GM12878 (cell line): Measurements from ENCODE around the gene PCDHGA1. TPM values are rescaled to one million over a fixed set of nuclear protein-coding genes. Genes with fewer than 3 reads are reported as not detected.

Experiments
- ATAC-seq: fragments of 200-7000 bp; cut with Tn5 transposase; 3 replicates; pipeline ENCODE4 v1.9.1; 2020; ENCODE audit warnings: mild to moderate bottlenecking, moderate library complexity
- BruUV-seq: library from RNA; stranded (reverse); fragments of 400-500 nt; replicated peaks from 2 replicates; lab custom pipeline; 2021; lab: Mats Ljungman, UMichigan
- CTCF ChIA-PET: fragments of 300-600 bp; sonication (Branson Sonifier 250); formaldehyde crosslinking; extraction: SDS; loops from one replicate; lab custom pipeline; 2021; ENCODE audit warnings: inconsistent platforms; lab: Yijun Ruan, JAX
- POLR2A ChIA-PET: fragments of 350-600 bp; formaldehyde crosslinking; extraction: SDS; loops from one replicate; lab custom pipeline; 2021; ENCODE audit warnings: inconsistent platforms; lab: Charles Lee
- RAD21 ChIA-PET: fragments of 300-600 bp; sonication (Branson Sonifier 250); formaldehyde crosslinking; loops from one replicate; lab custom pipeline; 2023; ENCODE audit warnings: antibody characterized with exemption; ENCODE audit not compliant: unreplicated experiment; lab: Charles Lee
- SMC1A ChIA-PET: fragments of 300-600 bp; sonication (Branson Sonifier 250); formaldehyde crosslinking; loops from one replicate; lab custom pipeline; 2023; ENCODE audit not compliant: unreplicated experiment, uncharacterized antibody; lab: Charles Lee
- DNase-seq: peaks from one replicate; pipeline ENCODE4 v3.0.0-alpha.2; 2011; ENCODE audit warnings: low read depth, low spot score
- FAIRE-seq: peaks from 3 replicates; lab custom pipeline; 2011; peaks lifted over from hg19 to GRCh38; lab: Jason Lieb, UNC
- H2AFZ ChIP-seq: 2 replicates; pipeline ENCODE4 v1.6.0; 2011; ENCODE audit warnings: low read depth, low read length, control low read depth; ENCODE audit not compliant: control insufficient read depth
- H3K27ac ChIP-seq: 2 replicates; pipeline ENCODE4 v1.5.1; 2011; ENCODE audit warnings: control low read depth; ENCODE audit not compliant: control insufficient read depth, insufficient read depth
- H3K27me3 ChIP-seq, 2 experiments: replicated peaks in 1 of 2; 2 replicates each; pipeline versions ENCODE4 v1.6.0 to v1.6.1; 2011; ENCODE audit warnings: low read length in 1 of 2; ENCODE audit not compliant: control insufficient read depth in 2 of 2, insufficient read depth in 2 of 2
- H3K36me3 ChIP-seq, 2 experiments: 2 replicates each; pipeline ENCODE4 v1.5.1; 2011; ENCODE audit warnings: low read length in 1 of 2; ENCODE audit not compliant: control insufficient read depth in 2 of 2, insufficient read depth in 2 of 2
- H3K4me1 ChIP-seq: 2 replicates; pipeline ENCODE4 v1.6.1; 2011; ENCODE audit warnings: mild to moderate bottlenecking, low read length, moderate library complexity, mixed read lengths; ENCODE audit not compliant: control insufficient read depth, insufficient read depth
- H3K4me2 ChIP-seq: 2 replicates; pipeline ENCODE4 v1.6.0; 2011; ENCODE audit warnings: control low read depth; ENCODE audit not compliant: control insufficient read depth, insufficient read depth
- H3K4me3 ChIP-seq: fragments of 200-600 bp; sonication (generic); 2 replicates; pipeline ENCODE4 v1.5.1; 2016
- H3K79me2 ChIP-seq: 2 replicates; pipeline ENCODE4 v1.6.0; 2011; ENCODE audit warnings: low read length; ENCODE audit not compliant: control insufficient read depth, insufficient read depth
- H3K9ac ChIP-seq: 2 replicates; pipeline ENCODE4 v1.8.0; 2011; ENCODE audit warnings: low read length, control low read depth, mixed read lengths; ENCODE audit not compliant: control insufficient read depth, insufficient read depth
- H3K9me3 ChIP-seq: replicated peaks from 3 replicates; pipeline ENCODE4 v1.5.1; 2011; ENCODE audit warnings: mild to moderate bottlenecking, low read length; ENCODE audit not compliant: control insufficient read depth, insufficient read depth
- H4K20me1 ChIP-seq: 2 replicates; pipeline ENCODE4 v1.6.0; 2011; ENCODE audit not compliant: control insufficient read depth, insufficient read depth
- CBX3 ChIP-seq: fragments of 200-600 bp; sonication (generic); IDR thresholded peaks from 2 replicates; pipeline ENCODE4 v1.6.1; 2016; ENCODE audit warnings: low read depth, borderline replicate concordance
- EED ChIP-seq: sonication (generic); IDR thresholded peaks from 2 replicates; pipeline ENCODE4 v1.6.1; 2016; ENCODE audit warnings: antibody characterized with exemption, low read depth
- ESRRA ChIP-seq: IDR thresholded peaks from 2 replicates; pipeline ENCODE4 v1.6.1; 2012; ENCODE audit warnings: mild to moderate bottlenecking, low read length, improper control_type of control experiment
- IKZF2 ChIP-seq, 2 experiments: fragments of 450-650 bp; IDR thresholded peaks; 2 replicates each; pipeline ENCODE4 v1.6.1; 2017; ENCODE audit warnings: mild to moderate bottlenecking in 2 of 2, moderate library complexity in 2 of 2
- KDM1A ChIP-seq: fragments of 200-600 bp; sonication (generic); IDR thresholded peaks from 2 replicates; pipeline ENCODE4 v1.6.1; 2016; ENCODE audit warnings: borderline replicate concordance
- MEF2A ChIP-seq: IDR thresholded peaks from 2 replicates; pipeline ENCODE4 v1.6.1; 2011; ENCODE audit warnings: low read depth, mild to moderate bottlenecking, low read length, moderate library complexity; ENCODE audit not compliant: insufficient read depth
- POLR2AphosphoS2 ChIP-seq: IDR thresholded peaks from 2 replicates; pipeline ENCODE4 v1.6.1; 2011; ENCODE audit warnings: low read depth, mild to moderate bottlenecking, low read length, improper control_type of control experiment, moderate library complexity
- SMAD1 ChIP-seq: fragments of 450-650 bp; IDR thresholded peaks from 2 replicates; pipeline ENCODE4 v1.6.1; 2018; ENCODE audit warnings: mild to moderate bottlenecking, low read depth; ENCODE audit not compliant: partially characterized antibody
- SMARCA5 ChIP-seq: fragments of 450-650 bp; IDR thresholded peaks from 2 replicates; pipeline ENCODE4 v1.6.1; 2017; ENCODE audit warnings: mild to moderate bottlenecking
- SP1 ChIP-seq: IDR thresholded peaks from one replicate; pipeline ENCODE4 v1.6.1; 2011; ENCODE audit warnings: low read depth, low read length
- SREBF2 ChIP-seq: IDR thresholded peaks from 2 replicates; pipeline ENCODE4 v1.6.1; 2012; ENCODE audit warnings: mild to moderate bottlenecking, low read length
- WRNIP1 ChIP-seq: IDR thresholded peaks from 2 replicates; pipeline ENCODE4 v1.6.1; 2011; ENCODE audit warnings: low read depth, low read length, improper control_type of control experiment, borderline replicate concordance
- ZNF274 ChIP-seq: IDR thresholded peaks from one replicate; pipeline ENCODE4 v1.8.0; 2011; ENCODE audit not compliant: insufficient read length, insufficient read depth
- WGBS: methylation state at CpG from one replicate; pipeline ENCODE4 v1.1.6; 2016; ENCODE audit warnings: low lambda C conversion rate; ENCODE audit not compliant: insufficient replicate concordance, insufficient coverage; ENCODE audit errors: missing lambda C conversion rate; 5-methylcytosine and 5-hydroxymethylcytosine counted together
- in situ Hi-C: fragments of 300-500 bp; cut with MboI; formaldehyde crosslinking; loops from 9 replicates; pipeline ENCODE4 v1.14.3; 2018; ENCODE audit warnings: mixed read lengths
- intact Hi-C: fragments of 100-400 bp; cut with micrococcal nuclease; formaldehyde crosslinking; loops from one replicate; pipeline ENCODE4 v1.14.2; 2022; ENCODE audit not compliant: unreplicated experiment
- polyA plus RNA-seq, 11 experiments: library from polyadenylated mRNA; depleted of rRNA in 4 of 11; unstranded in 6 of 11; stranded (reverse) in 5 of 11; fragments of >200 nt; fragmentation: Nextera tagmentation in 4 of 11; fragmentation: Illumina TruSeq in 1 of 11; extraction: Ambion mirVana in 4 of 11; extraction: Trizol in 1 of 11; gene quantifications; 1 replicate in 1 of 11; 2 replicates in 10 of 11; pipeline versions ENCODE4 v1.2.1 to v1.2.3, GENCODE V29; 2011 to 2016; ENCODE audit warnings: inconsistent platforms in 2 of 11, missing spikeins in 2 of 11, low read depth in 1 of 11
- total RNA-seq, 4 experiments: library from RNA; depleted of rRNA in 3 of 4; stranded (reverse); fragments of >200 nt in 3 of 4; fragmentation: Illumina TruSeq in 1 of 4; extraction: Trizol in 1 of 4; gene quantifications; 2 replicates each; pipeline versions ENCODE4 v1.2.1 to v1.2.3, GENCODE V29; 2013 to 2021
- TF ChIP-seq, protein P1 (sequence below): fragments of 450-650 bp; IDR thresholded peaks from 2 replicates; pipeline ENCODE4 v1.6.1; 2018; ENCODE audit warnings: borderline replicate concordance, mild to moderate bottlenecking; ENCODE audit not compliant: partially characterized antibody
- TF ChIP-seq, protein P2 (sequence below): IDR thresholded peaks from 2 replicates; pipeline ENCODE4 v1.6.1; 2012; ENCODE audit warnings: improper control_type of control experiment, low read depth, low read length; ENCODE audit not compliant: insufficient replicate concordance
- TF ChIP-seq, protein P3 (sequence below): IDR thresholded peaks from 2 replicates; pipeline ENCODE4 v1.6.1; 2011; ENCODE audit warnings: borderline replicate concordance, low read depth, mild to moderate bottlenecking, moderate library complexity, mixed read lengths, low read length; ENCODE audit not compliant: insufficient read depth; ENCODE audit errors: extremely low read length

PCDHGA1 gene
- total and polyA plus RNA-seq, 10 of the 15 experiments (the other 5 are each of a cell fraction or from before 2014, with no cell fraction given), result 0.02 to 0.51 (median 0.19) TPM; not detected in 3

DNA sequence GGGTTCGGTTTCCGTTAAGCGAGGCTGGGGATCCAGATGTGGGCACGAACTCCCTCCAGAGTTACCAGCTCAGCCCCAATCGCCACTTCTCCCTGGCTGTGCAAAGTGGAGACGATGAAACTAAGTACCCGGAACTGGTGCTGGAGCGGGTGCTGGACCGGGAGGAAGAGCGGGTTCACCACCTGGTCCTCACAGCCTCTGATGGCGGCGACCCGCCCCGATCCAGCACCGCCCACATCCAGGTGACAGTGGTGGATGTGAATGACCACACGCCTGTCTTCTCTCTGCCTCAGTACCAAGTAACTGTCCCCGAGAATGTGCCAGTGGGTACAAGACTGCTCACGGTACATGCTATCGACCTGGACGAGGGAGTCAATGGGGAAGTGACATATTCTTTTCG, 53.0 kb downstream of the PCDHGA1 start:
- Histone ChIP-seq H4K20me1 (no peaks in the 10 kb centered on the region), H3K4me2 (no peak overlapping the region), H3K79me2 (no peaks in the 10 kb centered on the region), H3K36me3 (no peaks in the 10 kb centered on the region), H3K9me3 (peaks cover 2% of the 10 kb centered on the region; the same call in 1 of the 3 replicates), H3K9ac (no peak overlapping the region), H3K27ac (no peak overlapping the region), H2AFZ (no peak overlapping the region), H3K27me3 (no peaks in the 10 kb centered on the region), H3K4me3 (no peak overlapping the region), H3K4me1 (no peaks in the 10 kb centered on the region)
- TF ChIP-seq IKZF2 (IDR thresholded peaks at IDR 0.05) (no peak), ESRRA (no peak), ZNF274 (no peak), WRNIP1 (no peak), SMAD1 (no peak), EED (no peak), CBX3 (no peak), POLR2AphosphoS2 (no peak), SMARCA5 (no peak), SP1 (no peak), KDM1A (no peak), MEF2A (no peak), SREBF2 (no peak)
- TF ChIP-seq, protein P1, sequence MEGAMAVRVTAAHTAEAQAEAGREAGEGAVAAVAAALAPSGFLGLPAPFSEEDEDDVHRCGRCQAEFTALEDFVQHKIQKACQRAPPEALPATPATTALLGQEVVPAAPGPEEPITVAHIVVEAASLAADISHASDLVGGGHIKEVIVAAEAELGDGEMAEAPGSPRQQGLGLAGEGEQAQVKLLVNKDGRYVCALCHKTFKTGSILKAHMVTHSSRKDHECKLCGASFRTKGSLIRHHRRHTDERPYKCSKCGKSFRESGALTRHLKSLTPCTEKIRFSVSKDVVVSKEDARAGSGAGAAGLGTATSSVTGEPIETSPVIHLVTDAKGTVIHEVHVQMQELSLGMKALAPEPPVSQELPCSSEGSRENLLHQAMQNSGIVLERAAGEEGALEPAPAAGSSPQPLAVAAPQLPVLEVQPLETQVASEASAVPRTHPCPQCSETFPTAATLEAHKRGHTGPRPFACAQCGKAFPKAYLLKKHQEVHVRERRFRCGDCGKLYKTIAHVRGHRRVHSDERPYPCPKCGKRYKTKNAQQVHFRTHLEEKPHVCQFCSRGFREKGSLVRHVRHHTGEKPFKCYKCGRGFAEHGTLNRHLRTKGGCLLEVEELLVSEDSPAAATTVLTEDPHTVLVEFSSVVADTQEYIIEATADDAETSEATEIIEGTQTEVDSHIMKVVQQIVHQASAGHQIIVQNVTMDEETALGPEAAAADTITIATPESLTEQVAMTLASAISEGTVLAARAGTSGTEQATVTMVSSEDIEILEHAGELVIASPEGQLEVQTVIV, result no peak
- TF ChIP-seq, protein P2, sequence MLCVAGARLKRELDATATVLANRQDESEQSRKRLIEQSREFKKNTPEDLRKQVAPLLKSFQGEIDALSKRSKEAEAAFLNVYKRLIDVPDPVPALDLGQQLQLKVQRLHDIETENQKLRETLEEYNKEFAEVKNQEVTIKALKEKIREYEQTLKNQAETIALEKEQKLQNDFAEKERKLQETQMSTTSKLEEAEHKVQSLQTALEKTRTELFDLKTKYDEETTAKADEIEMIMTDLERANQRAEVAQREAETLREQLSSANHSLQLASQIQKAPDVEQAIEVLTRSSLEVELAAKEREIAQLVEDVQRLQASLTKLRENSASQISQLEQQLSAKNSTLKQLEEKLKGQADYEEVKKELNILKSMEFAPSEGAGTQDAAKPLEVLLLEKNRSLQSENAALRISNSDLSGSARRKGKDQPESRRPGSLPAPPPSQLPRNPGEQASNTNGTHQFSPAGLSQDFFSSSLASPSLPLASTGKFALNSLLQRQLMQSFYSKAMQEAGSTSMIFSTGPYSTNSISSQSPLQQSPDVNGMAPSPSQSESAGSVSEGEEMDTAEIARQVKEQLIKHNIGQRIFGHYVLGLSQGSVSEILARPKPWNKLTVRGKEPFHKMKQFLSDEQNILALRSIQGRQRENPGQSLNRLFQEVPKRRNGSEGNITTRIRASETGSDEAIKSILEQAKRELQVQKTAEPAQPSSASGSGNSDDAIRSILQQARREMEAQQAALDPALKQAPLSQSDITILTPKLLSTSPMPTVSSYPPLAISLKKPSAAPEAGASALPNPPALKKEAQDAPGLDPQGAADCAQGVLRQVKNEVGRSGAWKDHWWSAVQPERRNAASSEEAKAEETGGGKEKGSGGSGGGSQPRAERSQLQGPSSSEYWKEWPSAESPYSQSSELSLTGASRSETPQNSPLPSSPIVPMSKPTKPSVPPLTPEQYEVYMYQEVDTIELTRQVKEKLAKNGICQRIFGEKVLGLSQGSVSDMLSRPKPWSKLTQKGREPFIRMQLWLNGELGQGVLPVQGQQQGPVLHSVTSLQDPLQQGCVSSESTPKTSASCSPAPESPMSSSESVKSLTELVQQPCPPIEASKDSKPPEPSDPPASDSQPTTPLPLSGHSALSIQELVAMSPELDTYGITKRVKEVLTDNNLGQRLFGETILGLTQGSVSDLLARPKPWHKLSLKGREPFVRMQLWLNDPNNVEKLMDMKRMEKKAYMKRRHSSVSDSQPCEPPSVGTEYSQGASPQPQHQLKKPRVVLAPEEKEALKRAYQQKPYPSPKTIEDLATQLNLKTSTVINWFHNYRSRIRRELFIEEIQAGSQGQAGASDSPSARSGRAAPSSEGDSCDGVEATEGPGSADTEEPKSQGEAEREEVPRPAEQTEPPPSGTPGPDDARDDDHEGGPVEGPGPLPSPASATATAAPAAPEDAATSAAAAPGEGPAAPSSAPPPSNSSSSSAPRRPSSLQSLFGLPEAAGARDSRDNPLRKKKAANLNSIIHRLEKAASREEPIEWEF, result no peak
- TF ChIP-seq, protein P3, sequence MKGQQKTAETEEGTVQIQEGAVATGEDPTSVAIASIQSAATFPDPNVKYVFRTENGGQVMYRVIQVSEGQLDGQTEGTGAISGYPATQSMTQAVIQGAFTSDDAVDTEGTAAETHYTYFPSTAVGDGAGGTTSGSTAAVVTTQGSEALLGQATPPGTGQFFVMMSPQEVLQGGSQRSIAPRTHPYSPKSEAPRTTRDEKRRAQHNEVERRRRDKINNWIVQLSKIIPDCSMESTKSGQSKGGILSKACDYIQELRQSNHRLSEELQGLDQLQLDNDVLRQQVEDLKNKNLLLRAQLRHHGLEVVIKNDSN, result no peak
- intact Hi-C loops, result no loop called here
- DNase-seq, result no peak
- ChIA-PET RAD21 (no interaction called here), POLR2A (no interaction called here), CTCF (interaction anchor here (0.8 to 1.5 kb wide), 2 partner anchors 8 to 175 kb away, joined by 3 read pairs; no protein-coding TSS in a partner anchor), SMC1A (no interaction called here)
- WGBS, result 27% methylated on average over 21 of the region's 21 CpGs
- no TSS peak for BruUV-seq
- no peak for FAIRE-seq
- no peak for ATAC-seq
- in situ Hi-C loops, result no loop called here
